HG02970 (cell line): ENCODE results near the gene JAGN1.
"Not testable (repeated sequence)": the region's sequence is repeated elsewhere in the genome, so short reads cannot be mapped to it uniquely, and the experiment has no call there.

Source experiments
- ATAC-seq: cut with Tn5 transposase; IDR thresholded peaks from one replicate; pipeline ENCODE4 v1.9.1; 2021; ENCODE audit warnings: mild to moderate bottlenecking, moderate library complexity, moderate number of reproducible peaks; ENCODE audit not compliant: unreplicated experiment, low FRiP score

JAGN1 gene

GRCh38 chr3:9865125-9865637, 25.2 kb upstream of the JAGN1 start:
- not testable (repeated sequence) for ATAC-seq

GRCh38 chr3:9866639-9867038, 23.8 kb upstream of the JAGN1 start:
- ATAC-seq: no peak

- ATAC-seq: no peak
These were observed 23.3 kb upstream of the JAGN1 start for GRCh38 chr3:9867106-9867505.

DNA sequence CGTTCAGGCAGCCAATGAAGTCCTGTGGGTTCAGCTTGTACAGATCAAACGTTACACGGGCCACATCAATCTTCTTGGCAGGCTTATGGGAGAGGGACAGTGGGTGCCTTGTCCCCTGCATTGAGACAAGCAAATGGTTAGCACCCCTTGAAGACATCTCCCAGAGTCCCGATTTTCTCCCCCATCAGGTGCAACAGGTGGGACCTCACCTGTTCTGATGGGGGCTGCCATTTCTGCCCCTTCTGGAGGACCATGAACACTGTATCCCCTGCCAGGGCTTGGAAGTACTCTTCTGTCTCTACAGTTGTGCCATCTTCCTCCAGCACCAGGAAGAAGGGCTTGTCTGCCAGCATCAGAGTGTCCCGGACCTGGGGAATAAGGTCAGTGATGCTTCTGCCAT, 20.5 kb upstream of the JAGN1 start:
- ATAC-seq: no peak

GRCh38 chr3:9870978-9871377, 19.4 kb upstream of the JAGN1 start:
- ATAC-seq: no peak

DNA sequence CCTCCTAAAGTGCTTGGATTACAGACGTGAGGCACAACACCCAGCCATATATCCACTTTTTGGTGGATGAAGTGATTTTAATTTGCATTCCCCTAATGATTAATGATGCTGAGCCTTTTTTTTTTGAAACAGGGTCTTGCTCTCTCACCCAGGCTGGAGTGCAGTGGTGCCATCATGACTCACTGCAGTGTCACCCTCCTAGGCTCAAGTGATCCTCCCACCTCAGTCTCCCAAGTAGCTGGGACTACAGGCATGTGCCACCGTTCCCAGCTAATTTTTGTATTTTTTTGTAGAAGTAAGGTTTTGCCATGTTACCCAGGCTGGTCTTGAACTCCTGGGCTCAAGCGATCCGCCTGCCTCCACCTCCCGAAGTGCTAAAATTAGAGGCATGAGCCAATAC, 18.3 kb upstream of the JAGN1 start:
- not testable (repeated sequence) for ATAC-seq

GRCh38 chr3:9875448-9875847, 15.0 kb upstream of the JAGN1 start:
- no peak for ATAC-seq

- ATAC-seq: not testable (repeated sequence)
These were observed 14.2 kb upstream of the JAGN1 start for GRCh38 chr3:9876255-9876654.

DNA sequence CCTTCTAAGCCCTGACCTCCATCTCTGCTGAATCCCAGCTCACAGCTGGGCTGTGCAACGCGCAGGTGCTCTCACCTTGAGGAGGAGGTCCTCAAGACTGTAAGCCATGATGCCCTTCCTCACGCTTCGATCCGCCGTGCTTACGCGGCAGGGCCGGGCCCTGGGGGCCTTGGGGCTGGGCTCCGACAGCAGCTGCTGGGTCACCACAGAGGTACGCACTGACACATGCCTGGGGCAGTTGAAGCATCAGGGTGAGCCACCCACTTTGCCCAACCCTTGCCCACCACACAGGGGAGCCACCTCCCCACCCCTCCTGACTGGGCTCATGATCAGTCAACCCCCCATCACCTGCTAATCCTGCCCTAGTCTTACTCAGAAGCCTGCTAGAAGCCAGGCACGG, 13.4 kb upstream of the JAGN1 start:
- no peak for ATAC-seq

DNA sequence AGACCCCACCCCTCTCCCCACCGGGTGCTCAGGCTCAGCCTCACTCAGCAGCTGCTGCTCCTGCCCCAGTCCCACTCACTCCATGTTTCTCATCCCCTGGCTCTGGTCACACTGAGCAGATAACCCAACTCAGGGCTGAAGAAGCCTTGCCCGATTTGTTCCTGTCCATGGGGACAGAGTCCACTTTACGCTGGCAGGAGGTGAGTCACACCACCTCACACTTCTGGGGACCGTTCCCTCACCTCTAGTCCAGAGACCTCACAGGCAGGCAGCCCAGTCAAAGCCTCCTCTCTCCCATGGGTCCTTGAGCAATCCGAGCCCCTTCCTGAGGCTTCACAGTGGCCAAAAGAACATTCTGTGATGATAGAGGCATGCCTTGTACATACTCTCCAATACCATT, 11.7 kb upstream of the JAGN1 start:
- no peak for ATAC-seq

DNA sequence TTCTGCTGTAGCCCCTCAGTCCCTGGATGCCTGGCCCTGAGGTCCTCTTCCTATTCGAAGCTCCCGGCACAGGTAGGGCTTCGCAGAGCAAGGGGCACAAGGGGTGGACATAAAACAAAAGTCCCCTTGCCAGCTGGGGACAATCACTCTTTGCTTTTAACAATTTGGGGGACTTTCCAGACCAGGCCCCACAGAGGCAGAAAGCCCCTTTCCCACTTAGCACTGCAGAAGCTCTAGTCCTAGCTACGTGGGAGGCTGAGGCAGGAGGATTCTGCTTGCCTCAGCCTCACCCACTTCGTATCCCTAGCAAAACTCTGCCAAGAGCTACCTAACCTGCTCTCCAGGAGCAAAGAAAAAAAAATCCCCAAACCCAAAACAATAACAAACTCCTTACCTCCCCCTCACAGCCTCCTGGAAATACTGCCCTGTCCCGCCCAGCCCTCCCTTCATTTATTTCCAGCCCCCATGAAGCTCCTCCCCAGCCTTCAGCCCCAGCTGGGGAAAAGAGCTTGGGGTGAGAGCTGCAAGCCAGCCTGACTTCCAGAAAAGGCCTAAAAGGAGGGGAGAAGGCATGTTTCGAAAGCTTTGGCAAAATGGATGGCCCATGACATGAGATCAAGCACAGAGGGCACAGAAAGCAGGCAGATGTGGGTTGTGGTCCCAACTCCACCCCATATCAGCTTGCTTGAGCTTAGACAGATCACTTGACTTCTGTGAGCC, 10.4 kb upstream of the JAGN1 start, which contains the start of gene CIDEC:
Gene CIDEC (minus strand): TSS at position 424 of the 720 bp plus-strand sequence. CDS start 1,767 bp downstream, outside the sequence.
- no peak for ATAC-seq

GRCh38 chr3:9881441-9881840, 9.0 kb upstream of the JAGN1 start:
- no peak for ATAC-seq

- no peak for ATAC-seq
These were observed 6.5 kb upstream of the JAGN1 start for GRCh38 chr3:9883706-9884554.

GRCh38 chr3:9884555-9885165, 5.8 kb upstream of the JAGN1 start:
- ATAC-seq: no peak

GRCh38 chr3:9886328-9886727, 4.1 kb upstream of the JAGN1 start:
- no peak for ATAC-seq

DNA sequence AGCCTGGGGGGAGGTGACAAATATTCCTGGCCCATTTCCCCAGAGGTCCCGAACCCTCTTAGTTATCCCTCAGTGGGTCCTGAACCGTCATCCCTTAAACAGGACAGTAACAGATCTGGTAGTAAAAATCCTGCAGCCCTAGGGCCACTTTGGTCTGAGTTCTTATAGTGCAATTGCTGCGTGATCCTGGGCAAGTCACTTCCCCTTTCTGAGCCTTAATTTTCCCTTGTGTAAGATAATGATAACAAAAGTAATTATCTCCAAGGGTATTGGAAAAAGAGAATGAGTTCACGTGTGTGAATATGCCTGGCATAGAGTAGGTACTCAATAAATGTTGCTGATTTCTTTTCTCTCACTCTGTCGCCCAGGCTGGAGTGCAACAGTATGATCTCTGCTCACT, 2.9 kb upstream of the JAGN1 start:
- no peak for ATAC-seq

DNA sequence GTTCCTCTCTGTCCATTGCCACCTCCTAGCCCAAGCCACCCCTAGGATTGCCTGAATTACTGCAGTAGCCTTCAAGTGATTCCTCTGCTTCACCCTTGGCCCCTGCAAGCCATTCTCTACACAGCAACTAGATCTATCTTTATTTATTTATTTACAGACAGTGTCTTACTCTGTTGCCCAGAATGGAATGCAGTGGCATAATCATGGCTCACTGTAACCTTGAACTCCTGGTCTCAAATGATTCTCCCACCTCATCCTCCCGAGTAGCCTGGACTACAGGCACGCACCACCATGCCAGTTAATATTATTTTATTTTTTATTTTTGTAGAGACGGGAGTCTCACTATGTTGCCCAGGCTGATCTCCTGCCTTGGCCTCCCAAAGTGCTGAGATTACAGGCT, 1.9 kb upstream of the JAGN1 start:
- ATAC-seq: no peak

DNA sequence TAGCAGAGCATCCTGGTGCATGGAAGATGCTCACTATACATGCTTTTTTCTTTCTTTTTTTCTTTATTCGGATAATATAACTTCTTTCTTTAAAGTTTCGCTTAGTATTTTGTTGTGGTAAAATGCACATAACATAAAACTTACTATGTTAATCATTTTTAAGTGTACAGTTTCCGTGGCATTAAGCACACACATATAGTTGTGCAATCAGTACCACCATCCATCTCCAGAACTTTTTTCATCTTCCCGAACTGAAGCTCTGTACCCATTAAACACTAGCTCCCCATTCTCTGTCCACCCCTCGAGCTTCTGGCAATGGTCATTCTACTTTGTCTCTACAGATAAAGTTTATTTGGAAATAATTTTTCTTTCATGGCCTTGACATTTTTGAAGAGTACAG, 1.0 kb upstream of the JAGN1 start:
- no peak for ATAC-seq

GRCh38 chr3:9891072-9891622, 737 bp downstream of the JAGN1 start:
- ATAC-seq: no peak

DNA sequence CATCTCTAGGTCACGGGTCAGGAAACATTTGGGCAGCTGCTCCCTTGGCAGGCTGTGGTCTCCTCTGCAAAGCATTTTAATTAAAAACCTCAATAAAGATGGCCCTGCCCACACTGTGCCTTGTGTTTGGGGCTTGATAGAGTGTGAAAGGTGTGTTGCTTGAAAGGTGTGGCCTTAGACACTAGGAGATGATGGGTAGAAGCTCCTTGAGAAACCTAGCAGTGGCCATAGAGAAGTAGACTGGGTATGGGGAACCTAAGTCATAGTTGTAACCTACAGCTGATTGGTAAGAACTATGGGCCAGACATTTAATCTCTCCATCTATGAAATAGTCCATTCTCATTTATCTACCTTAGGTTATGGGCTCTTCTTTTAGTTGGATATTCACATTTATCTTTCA, 3.3 kb downstream of the JAGN1 start:
- no peak for ATAC-seq

GRCh38 chr3:9895715-9896114, 5.3 kb downstream of the JAGN1 start:
- not testable (repeated sequence) for ATAC-seq
